ENCODE measurements around the gene MC5R. TPM values are rescaled to one million over a fixed set of nuclear protein-coding genes. Genes with fewer than 3 reads are reported as not detected.

The MC5R gene
- total RNA-seq: not detected in 2 replicates

GRCh38 chr18:13823707-13824395 is at the start of gene MC5R:
Gene MC5R (plus strand): TSS chr18:13824149. CDS start chr18:13825766, 1,617 bp downstream.

Other genes starting within 250 kb of the MC5R start
- gene FAM210A, start 97.6 kb upstream of the MC5R start, total RNA-seq: 13.3 TPM in 2 replicates
- 9.7 and 14.8 TPM in 2 replicates for gene RNMT, start 97.5 kb upstream of the MC5R start, total RNA-seq
- not detected in 2 replicates for gene MC2R, start 91.4 kb downstream of the MC5R start, total RNA-seq